Measurements from ENCODE around the gene ANKRD34A. TPM values are rescaled to one million over a fixed set of nuclear protein-coding genes. Genes with fewer than 3 reads are reported as not detected.

ANKRD34A gene
- total RNA-seq, 5 donors from 2014 or later (not counting 1 experiment from before 2014, with no cell fraction given): 0.68 to 3.5 (median 1.7) TPM

GRCh38 chr1:145956781-145957442 is 7.5 kb downstream of the ANKRD34A start:
- ChIA-PET POLR2A (interaction anchor here (0.6 to 2.4 kb wide), 3 partner anchors 23 to 35 kb away, joined by 3 to 26 read pairs (median 11); partner anchors contain the start of gene RBM8A (in 1 of the 2)), CTCF (interaction anchor here in 1 of 2 donors (0.9 to 3.4 kb wide), 7 partner anchors 20 to 111 kb away, joined by 3 to 34 read pairs (median 8); partner anchors contain the start of genes NUDT17 and RBM8A)

GRCh38 chr1:145956361-145956760 is 8.0 kb downstream of the ANKRD34A start:
- Histone ChIP-seq H3K27me3 (replicated peaks in 1 of 2; ENCODE audit: control insufficient read depth in 2 of 2, extremely low read depth in 1 of 2, insufficient read depth in 2 of 2, low read length in 1 of 2) (no peaks in the 10 kb centered on the region), H3K27ac (ENCODE audit: low read length) (peak overlapping the region; percentile 84), H3K4me3 (ENCODE audit: control insufficient read depth in 1 of 2, extremely low read depth in 1 of 2, low read length in 1 of 2) (peak overlapping the region; percentile 80 to 84), H3K9me3 (no peaks in the 10 kb centered on the region), H3K36me3 (ENCODE audit: control insufficient read depth in 2 of 2, extremely low read depth in 1 of 2, insufficient read depth in 1 of 2, low read length in 1 of 2) (peaks cover 0 to 14% of the 10 kb centered on the region in 2 donors), H3K4me1 (ENCODE audit: control insufficient read depth in 1 of 2, extremely low read depth in 1 of 2, insufficient read depth in 2 of 2, low read length in 2 of 2) (peaks cover 40 to 47% of the 10 kb centered on the region in 2 experiments)
- Mint-ChIP-seq H3K9me3 (no peaks in the 10 kb centered on the region), H3K27ac (peak overlapping the region; percentile 89 to 93), H3K4me3 (peak overlapping the region; percentile 89 to 92 (median 90)), H3K36me3 (peaks cover 14% of the 10 kb centered on the region), H3K27me3 (no peaks in the 10 kb centered on the region), H3K4me1 (peaks cover 70 to 81% (median 71%) of the 10 kb centered on the region in 3 donors)
- no peak for ATAC-seq (replicated peaks in 1 of 4)
- ChIA-PET POLR2A (interaction anchor here in 1 of 2 donors (0.6 to 2.4 kb wide), 2 partner anchors 8 to 23 kb away, joined by 3 to 11 read pairs; partner anchors contain the start of gene POLR3GL), CTCF (interaction anchor here (0.6 to 3.4 kb wide), 4 partner anchors 21 to 44 kb away, joined by 4 to 34 read pairs (median 12); partner anchors contain the start of gene RBM8A (in 1 of the 2))
- DNase-seq: no peak

More at GRCh38 chr1:145956781-145957442, 7.5 kb downstream of the ANKRD34A start:
- peak overlapping the region; percentile 84 for H3K27ac ChIP-seq (ENCODE audit: low read length)
- H3K27ac Mint-ChIP-seq: peak overlapping the region; percentile 89 to 93
- H3K4me3 Mint-ChIP-seq: peak overlapping the region; percentile 89 to 92 (median 90)
- no peaks in the 10 kb centered on the region for H3K9me3 Mint-ChIP-seq
- H3K4me3 ChIP-seq (ENCODE audit: control insufficient read depth in 1 of 2, extremely low read depth in 1 of 2, low read length in 1 of 2): peak overlapping the region; percentile 80 to 84
- WGBS (ENCODE audit: insufficient coverage): 0% methylated on average over 2 of the region's 3 CpGs
- peaks cover 66 to 81% (median 71%) of the 10 kb centered on the region in 3 donors for H3K4me1 Mint-ChIP-seq
- H3K27me3 ChIP-seq (replicated peaks in 1 of 2; ENCODE audit: control insufficient read depth in 2 of 2, extremely low read depth in 1 of 2, insufficient read depth in 2 of 2, low read length in 1 of 2): no peaks in the 10 kb centered on the region
- peaks cover 0 to 9% of the 10 kb centered on the region in 2 donors for H3K36me3 ChIP-seq (ENCODE audit: control insufficient read depth in 2 of 2, extremely low read depth in 1 of 2, insufficient read depth in 1 of 2, low read length in 1 of 2)
- DNase-seq: peak in 1 of 35 experiments; percentile 44
- H3K4me1 ChIP-seq (ENCODE audit: control insufficient read depth in 1 of 2, extremely low read depth in 1 of 2, insufficient read depth in 2 of 2, low read length in 2 of 2): peaks cover 40 to 52% of the 10 kb centered on the region in 2 experiments
- no peak for ATAC-seq (replicated peaks in 1 of 4)
- no peaks in the 10 kb centered on the region for H3K27me3 Mint-ChIP-seq
- H3K36me3 Mint-ChIP-seq: peaks cover 10% of the 10 kb centered on the region
- no peaks in the 10 kb centered on the region for H3K9me3 ChIP-seq

- no peak overlapping the region for H3K4me3 ChIP-seq (ENCODE audit: control insufficient read depth in 1 of 2, extremely low read depth in 1 of 2, low read length in 1 of 2)
- ATAC-seq (replicated peaks in 1 of 4) (no peak), DNase-seq (no peak)
- ChIA-PET CTCF (interaction anchor here in 1 of 2 donors (1.0 to 1.5 kb wide), 2 partner anchors 9 to 21 kb away, joined by 4 to 5 read pairs; partner anchors contain the start of genes ANKRD34A and POLR3GL), POLR2A (no interaction called here)
- peak overlapping the region; percentile 22 to 90 (median 89) for H3K4me3 Mint-ChIP-seq
- no CpG with 5 or more reads among the region's 2 CpGs for WGBS (ENCODE audit: insufficient coverage)
- peaks cover 78 to 83% (median 78%) of the 10 kb centered on the region in 3 donors for H3K4me1 Mint-ChIP-seq
- H3K4me1 ChIP-seq (ENCODE audit: control insufficient read depth in 1 of 2, extremely low read depth in 1 of 2, insufficient read depth in 2 of 2, low read length in 2 of 2): peaks cover 37 to 46% of the 10 kb centered on the region in 2 experiments
- no peaks in the 10 kb centered on the region for H3K27me3 Mint-ChIP-seq
- H3K36me3 Mint-ChIP-seq: peaks cover 16% of the 10 kb centered on the region
- H3K9me3 ChIP-seq: no peaks in the 10 kb centered on the region
- no peaks in the 10 kb centered on the region for H3K27me3 ChIP-seq (replicated peaks in 1 of 2; ENCODE audit: control insufficient read depth in 2 of 2, extremely low read depth in 1 of 2, insufficient read depth in 2 of 2, low read length in 1 of 2)
- H3K27ac Mint-ChIP-seq: peak overlapping the region; percentile 20 to 56
- no peaks in the 10 kb centered on the region for H3K9me3 Mint-ChIP-seq
- peaks cover 0 to 19% of the 10 kb centered on the region in 2 donors for H3K36me3 ChIP-seq (ENCODE audit: control insufficient read depth in 2 of 2, extremely low read depth in 1 of 2, insufficient read depth in 1 of 2, low read length in 1 of 2)
- no peak overlapping the region for H3K27ac ChIP-seq (ENCODE audit: low read length)
Measured at GRCh38 chr1:145955436-145955835, 8.9 kb downstream of the ANKRD34A start.

GRCh38 chr1:145953861-145954260 is 10.5 kb downstream of the ANKRD34A start:
- DNase-seq (no peak), ATAC-seq (replicated peaks in 1 of 4) (no peak)
- Mint-ChIP-seq H3K9me3 (no peaks in the 10 kb centered on the region), H3K27me3 (no peaks in the 10 kb centered on the region), H3K4me1 (peaks cover 77 to 87% (median 79%) of the 10 kb centered on the region in 3 donors), H3K36me3 (peaks cover 24% of the 10 kb centered on the region), H3K27ac (peak overlapping the region in 1 of 2 donors; percentile 60), H3K4me3 (peak overlapping the region in 1 of 3 donors; percentile 25)
- ChIA-PET CTCF (interaction anchor here in 1 of 2 donors (0.5 kb wide), 1 partner anchor 41 kb away, joined by 3 read pairs; no protein-coding TSS in a partner anchor), POLR2A (interaction anchor here in 1 of 2 donors (0.8 kb wide), 1 partner anchor 32 kb away, joined by 3 read pairs; no protein-coding TSS in a partner anchor)
- H3K9me3 ChIP-seq: no peaks in the 10 kb centered on the region
- H3K4me3 ChIP-seq (ENCODE audit: control insufficient read depth in 1 of 2, extremely low read depth in 1 of 2, low read length in 1 of 2): no peak overlapping the region
- peaks cover 30 to 42% of the 10 kb centered on the region in 2 experiments for H3K4me1 ChIP-seq (ENCODE audit: control insufficient read depth in 1 of 2, extremely low read depth in 1 of 2, insufficient read depth in 2 of 2, low read length in 2 of 2)
- peaks cover 3 to 26% of the 10 kb centered on the region in 2 donors for H3K36me3 ChIP-seq (ENCODE audit: control insufficient read depth in 2 of 2, extremely low read depth in 1 of 2, insufficient read depth in 1 of 2, low read length in 1 of 2)
- H3K27ac ChIP-seq (ENCODE audit: low read length): no peak overlapping the region
- 100% methylated on average over 2 of the region's 6 CpGs for WGBS (ENCODE audit: insufficient coverage)
- no peaks in the 10 kb centered on the region for H3K27me3 ChIP-seq (replicated peaks in 1 of 2; ENCODE audit: control insufficient read depth in 2 of 2, extremely low read depth in 1 of 2, insufficient read depth in 2 of 2, low read length in 1 of 2)

- CTCF ChIA-PET: interaction anchor here in 1 of 2 donors (0.6 kb wide), 1 partner anchor 54 kb away, joined by 3 read pairs; no protein-coding TSS in a partner anchor
- peaks cover 27% of the 10 kb centered on the region for H3K36me3 Mint-ChIP-seq
- no peaks in the 10 kb centered on the region for H3K9me3 Mint-ChIP-seq
- Histone ChIP-seq H3K4me1 (ENCODE audit: control insufficient read depth in 1 of 2, extremely low read depth in 1 of 2, insufficient read depth in 2 of 2, low read length in 2 of 2) (peaks cover 22 to 39% of the 10 kb centered on the region in 2 experiments), H3K27me3 (replicated peaks in 1 of 2; ENCODE audit: control insufficient read depth in 2 of 2, extremely low read depth in 1 of 2, insufficient read depth in 2 of 2, low read length in 1 of 2) (no peaks in the 10 kb centered on the region), H3K27ac (ENCODE audit: low read length) (no peak overlapping the region), H3K36me3 (ENCODE audit: control insufficient read depth in 2 of 2, extremely low read depth in 1 of 2, insufficient read depth in 1 of 2, low read length in 1 of 2) (peaks cover 3 to 30% of the 10 kb centered on the region in 2 donors), H3K9me3 (no peaks in the 10 kb centered on the region), H3K4me3 (ENCODE audit: control insufficient read depth in 1 of 2, extremely low read depth in 1 of 2, low read length in 1 of 2) (no peak overlapping the region)
- ATAC-seq (replicated peaks in 1 of 4): no peak
- peaks cover 74 to 85% (median 76%) of the 10 kb centered on the region in 3 donors for H3K4me1 Mint-ChIP-seq
- H3K4me3 Mint-ChIP-seq: no peak overlapping the region
- no peak for DNase-seq
- no peaks in the 10 kb centered on the region for H3K27me3 Mint-ChIP-seq
- H3K27ac Mint-ChIP-seq: no peak overlapping the region
- POLR2A ChIA-PET: no interaction called here
- WGBS (ENCODE audit: insufficient coverage): no CpG with 5 or more reads among the region's 3 CpGs
Measured at GRCh38 chr1:145952903-145953302, 11.5 kb downstream of the ANKRD34A start.

GRCh38 chr1:145951526-145951925 is 12.8 kb downstream of the ANKRD34A start:
- WGBS (ENCODE audit: insufficient coverage): 83% methylated on average over 1 of the region's 1 CpG
- Mint-ChIP-seq H3K27ac (peak overlapping the region in 1 of 2 donors; percentile 65), H3K9me3 (no peaks in the 10 kb centered on the region), H3K4me3 (no peak overlapping the region), H3K36me3 (peaks cover 33% of the 10 kb centered on the region), H3K4me1 (peaks cover 74 to 82% (median 78%) of the 10 kb centered on the region in 3 donors), H3K27me3 (no peaks in the 10 kb centered on the region)
- ChIA-PET POLR2A (interaction anchor here in 1 of 2 donors (0.6 kb wide), 1 partner anchor 29 kb away, joined by 3 read pairs; no protein-coding TSS in a partner anchor), CTCF (no interaction called here)
- DNase-seq (no peak), ATAC-seq (replicated peaks in 1 of 4) (no peak)
- H3K4me3 ChIP-seq (ENCODE audit: control insufficient read depth in 1 of 2, extremely low read depth in 1 of 2, low read length in 1 of 2): no peak overlapping the region
- H3K27me3 ChIP-seq (replicated peaks in 1 of 2; ENCODE audit: control insufficient read depth in 2 of 2, extremely low read depth in 1 of 2, insufficient read depth in 2 of 2, low read length in 1 of 2): no peaks in the 10 kb centered on the region
- H3K36me3 ChIP-seq (ENCODE audit: control insufficient read depth in 2 of 2, extremely low read depth in 1 of 2, insufficient read depth in 1 of 2, low read length in 1 of 2): peaks cover 3 to 40% of the 10 kb centered on the region in 2 donors
- H3K9me3 ChIP-seq: no peaks in the 10 kb centered on the region
- H3K27ac ChIP-seq (ENCODE audit: low read length): no peak overlapping the region
- peaks cover 20 to 36% of the 10 kb centered on the region in 2 experiments for H3K4me1 ChIP-seq (ENCODE audit: control insufficient read depth in 1 of 2, extremely low read depth in 1 of 2, insufficient read depth in 2 of 2, low read length in 2 of 2)

Measured in T-cell (primary cell).